ENCODE measurements around the gene EPHA3.

DNA sequence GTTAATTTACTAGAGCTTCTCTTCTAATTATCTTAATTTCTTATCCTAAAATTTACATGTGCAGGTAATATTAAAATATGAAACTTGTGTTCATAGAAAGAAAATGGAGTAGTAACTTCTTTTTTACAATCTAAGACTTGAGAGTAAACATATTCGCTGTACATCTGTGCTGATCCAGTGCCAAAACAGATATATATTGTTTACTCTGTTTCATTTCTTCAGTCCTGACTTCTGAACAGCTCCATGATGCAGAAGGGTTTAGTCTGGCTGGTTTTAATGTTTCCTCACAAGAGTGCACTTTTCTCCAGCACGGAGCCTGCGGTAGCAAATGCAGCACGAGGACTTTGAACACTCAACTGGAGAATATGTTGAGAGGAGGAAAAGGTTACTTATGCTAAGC lies 306.8 kb downstream of the EPHA3 start:
- TF ChIP-seq POLR2A (IDR thresholded peaks at IDR 0.05; ENCODE audit: low read depth, low read length) (no peak), POLR2AphosphoS5 (IDR thresholded peaks at IDR 0.05; ENCODE audit: insufficient read depth, low read depth, low read length) (no peak), EZH2 (IDR thresholded peaks at IDR 0.05; ENCODE audit: borderline replicate concordance, low read depth, low read length, severe bottlenecking) (no peak)
- TF ChIP-seq, protein P1, sequence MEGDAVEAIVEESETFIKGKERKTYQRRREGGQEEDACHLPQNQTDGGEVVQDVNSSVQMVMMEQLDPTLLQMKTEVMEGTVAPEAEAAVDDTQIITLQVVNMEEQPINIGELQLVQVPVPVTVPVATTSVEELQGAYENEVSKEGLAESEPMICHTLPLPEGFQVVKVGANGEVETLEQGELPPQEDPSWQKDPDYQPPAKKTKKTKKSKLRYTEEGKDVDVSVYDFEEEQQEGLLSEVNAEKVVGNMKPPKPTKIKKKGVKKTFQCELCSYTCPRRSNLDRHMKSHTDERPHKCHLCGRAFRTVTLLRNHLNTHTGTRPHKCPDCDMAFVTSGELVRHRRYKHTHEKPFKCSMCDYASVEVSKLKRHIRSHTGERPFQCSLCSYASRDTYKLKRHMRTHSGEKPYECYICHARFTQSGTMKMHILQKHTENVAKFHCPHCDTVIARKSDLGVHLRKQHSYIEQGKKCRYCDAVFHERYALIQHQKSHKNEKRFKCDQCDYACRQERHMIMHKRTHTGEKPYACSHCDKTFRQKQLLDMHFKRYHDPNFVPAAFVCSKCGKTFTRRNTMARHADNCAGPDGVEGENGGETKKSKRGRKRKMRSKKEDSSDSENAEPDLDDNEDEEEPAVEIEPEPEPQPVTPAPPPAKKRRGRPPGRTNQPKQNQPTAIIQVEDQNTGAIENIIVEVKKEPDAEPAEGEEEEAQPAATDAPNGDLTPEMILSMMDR (IDR thresholded peaks at IDR 0.05; ENCODE audit: extremely low read depth in 1 of 2, insufficient read depth in 1 of 2, low read depth in 1 of 2, low read length in 2 of 2): no peak
- TF ChIP-seq, protein P2, sequence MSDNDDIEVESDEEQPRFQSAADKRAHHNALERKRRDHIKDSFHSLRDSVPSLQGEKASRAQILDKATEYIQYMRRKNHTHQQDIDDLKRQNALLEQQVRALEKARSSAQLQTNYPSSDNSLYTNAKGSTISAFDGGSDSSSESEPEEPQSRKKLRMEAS (IDR thresholded peaks at IDR 0.05; ENCODE audit: insufficient read depth, insufficient read length): no peak
